GM19395 (cell line): ENCODE results near the gene ANKLE2.
"Not testable (repeated sequence)": the region's sequence is repeated elsewhere in the genome, so short reads cannot be mapped to it uniquely, and the experiment has no call there.

ENCODE experiments used
- ATAC-seq: cut with Tn5 transposase; IDR thresholded peaks from one replicate; pipeline ENCODE4 v1.9.1; 2021; ENCODE audit warnings: mild to moderate bottlenecking, moderate library complexity; ENCODE audit not compliant: unreplicated experiment

Gene ANKLE2

GRCh38 chr12:132692030-132692429 lies 69.6 kb downstream of the ANKLE2 start:
- not testable (repeated sequence) for ATAC-seq

GRCh38 chr12:132690112-132690511 lies 71.5 kb downstream of the ANKLE2 start:
- ATAC-seq = no peak

GRCh38 chr12:132689227-132689626 lies 72.4 kb downstream of the ANKLE2 start:
- ATAC-seq = no peak

- peak; percentile 90 for ATAC-seq
These were observed 74.1 kb downstream of the ANKLE2 start, which contains the start of the genes POLE and PXMP2 for GRCh38 chr12:132687211-132688164. POLE (minus strand) TSS chr12:132687342; CDS start chr12:132687315, 27 bp downstream. PXMP2 (plus strand) TSS chr12:132687587; CDS start chr12:132687671, 84 bp downstream.

GRCh38 chr12:132686825-132687210 lies 74.8 kb downstream of the ANKLE2 start:
- peak; percentile 28 for ATAC-seq

GRCh38 chr12:132685400-132685799 lies 76.2 kb downstream of the ANKLE2 start:
- no peak for ATAC-seq

- no peak for ATAC-seq
These were observed 84.1 kb downstream of the ANKLE2 start for GRCh38 chr12:132677492-132677891.

- ATAC-seq = no peak
These were observed 85.7 kb downstream of the ANKLE2 start for GRCh38 chr12:132675757-132676432.
